Gastrocnemius medialis (tissue), 4 donors: Measurements from ENCODE around the gene NDUFA5.

ENCODE experiments used
- POLR2A ChIP-seq, 2 donors: fragments of 450-650 bp; IDR thresholded peaks; one replicate each; pipeline ENCODE4 v1.6.1; 2017; ENCODE audit warnings: antibody characterized with exemption in 2 of 2, mild to moderate bottlenecking in 2 of 2, moderate library complexity in 2 of 2
- TF ChIP-seq, protein P1 (sequence below), 5 experiments: fragments of 450-650 bp in 3 of 5; fragments of 200-600 bp in 2 of 5; sonication (generic) in 2 of 5; IDR thresholded peaks in 4 of 5; conservative IDR thresholded peaks in 1 of 5; 1 replicate in 4 of 5; 2 replicates in 1 of 5; pipeline ENCODE4 v1.5.1; 2016 to 2019; ENCODE audit warnings: antibody characterized with exemption in 5 of 5, mild to moderate bottlenecking in 3 of 5, moderate library complexity in 3 of 5

DNA sequence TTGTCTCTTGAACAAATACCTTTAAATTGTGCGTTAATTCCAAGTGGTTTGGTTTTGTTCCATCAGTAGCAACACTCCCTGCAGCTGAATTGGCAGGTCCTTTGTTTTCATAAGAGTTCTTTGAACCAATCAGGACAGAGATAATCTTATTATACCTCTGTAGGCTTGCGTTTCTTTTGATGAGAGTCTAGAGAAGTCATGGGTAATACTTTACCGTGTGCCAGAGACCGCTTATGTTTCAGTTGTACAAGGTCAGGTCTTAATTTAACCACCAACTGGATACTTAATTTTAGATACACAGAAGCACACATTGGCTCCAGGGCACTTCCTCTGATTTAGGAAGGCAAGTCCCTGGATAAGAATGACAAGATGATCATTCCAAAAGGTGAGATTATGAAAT, 43.9 kb upstream of the NDUFA5 start, which contains the start of gene ASB15:
- TF ChIP-seq, protein P1, sequence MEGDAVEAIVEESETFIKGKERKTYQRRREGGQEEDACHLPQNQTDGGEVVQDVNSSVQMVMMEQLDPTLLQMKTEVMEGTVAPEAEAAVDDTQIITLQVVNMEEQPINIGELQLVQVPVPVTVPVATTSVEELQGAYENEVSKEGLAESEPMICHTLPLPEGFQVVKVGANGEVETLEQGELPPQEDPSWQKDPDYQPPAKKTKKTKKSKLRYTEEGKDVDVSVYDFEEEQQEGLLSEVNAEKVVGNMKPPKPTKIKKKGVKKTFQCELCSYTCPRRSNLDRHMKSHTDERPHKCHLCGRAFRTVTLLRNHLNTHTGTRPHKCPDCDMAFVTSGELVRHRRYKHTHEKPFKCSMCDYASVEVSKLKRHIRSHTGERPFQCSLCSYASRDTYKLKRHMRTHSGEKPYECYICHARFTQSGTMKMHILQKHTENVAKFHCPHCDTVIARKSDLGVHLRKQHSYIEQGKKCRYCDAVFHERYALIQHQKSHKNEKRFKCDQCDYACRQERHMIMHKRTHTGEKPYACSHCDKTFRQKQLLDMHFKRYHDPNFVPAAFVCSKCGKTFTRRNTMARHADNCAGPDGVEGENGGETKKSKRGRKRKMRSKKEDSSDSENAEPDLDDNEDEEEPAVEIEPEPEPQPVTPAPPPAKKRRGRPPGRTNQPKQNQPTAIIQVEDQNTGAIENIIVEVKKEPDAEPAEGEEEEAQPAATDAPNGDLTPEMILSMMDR (IDR thresholded peaks at IDR 0.05 in 4 of 5, conservative IDR thresholded peaks at IDR 0.05 in 1 of 5) = no peak
- peak; percentile 46 to 72 for TF ChIP-seq POLR2A (IDR thresholded peaks at IDR 0.05)
